Neural progenitor cell (in vitro differentiated cells): ENCODE data around the gene SCFD2. TPM values are rescaled to one million over a fixed set of nuclear protein-coding genes. Genes with fewer than 3 reads are reported as not detected.

Experiments
- DNase-seq: peaks from one replicate; pipeline ENCODE4 v3.0.0-alpha.2; 2016; ENCODE audit warnings: low spot score
- H2AFZ ChIP-seq: fragments of 200-600 bp; sonication (generic); replicated peaks from 2 replicates; pipeline ENCODE4 v1.6.1; 2016; ENCODE audit warnings: antibody characterized with exemption
- H3F3A ChIP-seq: fragments of 200-600 bp; sonication (generic); 2 replicates; pipeline ENCODE4 v1.6.1; 2016; ENCODE audit warnings: antibody characterized with exemption, low read depth
- H3K27ac ChIP-seq: fragments of 200-600 bp; sonication (generic); 2 replicates; pipeline ENCODE4 v1.5.1; 2016; ENCODE audit warnings: mild to moderate bottlenecking
- H3K27me3 ChIP-seq: fragments of 200-600 bp; sonication (generic); 2 replicates; pipeline ENCODE4 v1.6.1; 2016; ENCODE audit warnings: mild to moderate bottlenecking, moderate library complexity
- H3K36me3 ChIP-seq: fragments of 200-600 bp; sonication (generic); 2 replicates; pipeline ENCODE4 v1.5.1; 2016
- H3K4me1 ChIP-seq: fragments of 200-600 bp; sonication (generic); 2 replicates; pipeline ENCODE4 v1.6.1; 2016; ENCODE audit warnings: mixed run types
- H3K4me2 ChIP-seq: fragments of 200-600 bp; sonication (generic); 2 replicates; pipeline ENCODE4 v1.6.1; 2016
- H3K4me3 ChIP-seq: fragments of 200-600 bp; sonication (generic); 2 replicates; pipeline ENCODE4 v1.5.1; 2016
- H3K79me2 ChIP-seq: fragments of 200-600 bp; sonication (generic); 2 replicates; pipeline ENCODE4 v1.6.1; 2016; ENCODE audit warnings: low read depth
- H3K9ac ChIP-seq: fragments of 200-600 bp; sonication (generic); 2 replicates; pipeline ENCODE4 v1.6.1; 2016
- H3K9me3 ChIP-seq: fragments of 200-600 bp; sonication (generic); 2 replicates; pipeline ENCODE4 v1.5.1; 2016; ENCODE audit warnings: low read depth
- H4K20me1 ChIP-seq: fragments of 200-600 bp; sonication (generic); 2 replicates; pipeline ENCODE4 v1.6.1; 2016; ENCODE audit warnings: low read depth
- H3K27ac Mint-ChIP-seq: 3 replicates; pipeline ENCODE4 v1.8.0; 2021; ENCODE audit warnings: mixed read lengths
- H3K27me3 Mint-ChIP-seq: 2 replicates; pipeline ENCODE4 v1.8.0; 2022; ENCODE audit warnings: low read depth, mild to moderate bottlenecking, inconsistent platforms, moderate library complexity, mixed read lengths; ENCODE audit not compliant: insufficient read depth
- H3K36me3 Mint-ChIP-seq: 3 replicates; pipeline ENCODE4 v1.8.0; 2021; ENCODE audit warnings: mixed read lengths
- H3K4me1 Mint-ChIP-seq: 3 replicates; pipeline ENCODE4 v1.8.0; 2021; ENCODE audit warnings: mixed read lengths
- H3K4me3 Mint-ChIP-seq: 3 replicates; pipeline ENCODE4 v1.8.0; 2021; ENCODE audit warnings: mild to moderate bottlenecking, moderate library complexity, mixed read lengths
- H3K9me3 Mint-ChIP-seq: 3 replicates; pipeline ENCODE4 v1.8.0; 2020; ENCODE audit warnings: mixed read lengths
- CTCF ChIP-seq: fragments of 200-600 bp; sonication (generic); IDR thresholded peaks from 2 replicates; pipeline ENCODE4 v1.5.1; 2017; ENCODE audit warnings: antibody characterized with exemption, mild to moderate bottlenecking
- EZH2 ChIP-seq: fragments of 200-600 bp; sonication (generic); IDR thresholded peaks from 2 replicates; pipeline ENCODE4 v1.6.1; 2017; ENCODE audit warnings: antibody characterized with exemption, mild to moderate bottlenecking, moderate library complexity
- EZH2phosphoT487 ChIP-seq: fragments of 200-600 bp; sonication (generic); IDR thresholded peaks from 2 replicates; pipeline ENCODE4 v1.6.1; 2017; ENCODE audit warnings: antibody characterized with exemption
- total RNA-seq: library from RNA; depleted of rRNA; stranded (reverse); fragments of >200 nt; gene quantifications from 2 replicates; pipeline ENCODE4 v1.2.3, GENCODE V29; 2015; ENCODE audit warnings: low replicate concordance

The SCFD2 gene
- total RNA-seq, 1 donor from 2014 or later = 4.8 TPM

GRCh38 chr4:52870225-52870624 lies 495.6 kb downstream of the SCFD2 start:
- Histone ChIP-seq H3K4me1 (peaks cover 22% of the 10 kb centered on the region), H3K27ac (no peak overlapping the region), H2AFZ (no peak overlapping the region), H4K20me1 (peaks cover 4% of the 10 kb centered on the region), H3K9me3 (no peaks in the 10 kb centered on the region), H3K79me2 (no peaks in the 10 kb centered on the region), H3K27me3 (no peaks in the 10 kb centered on the region), H3K36me3 (no peaks in the 10 kb centered on the region), H3F3A (no peaks in the 10 kb centered on the region), H3K9ac (no peak overlapping the region), H3K4me3 (no peak overlapping the region), H3K4me2 (no peak overlapping the region)
- H3K27me3 Mint-ChIP-seq = peaks cover 12% of the 10 kb centered on the region
- no peak overlapping the region for H3K4me3 Mint-ChIP-seq
- H3K27ac Mint-ChIP-seq = no peak overlapping the region
- TF ChIP-seq EZH2phosphoT487 (no peak), EZH2 (no peak), CTCF (no peak)
- peaks cover 19% of the 10 kb centered on the region for H3K36me3 Mint-ChIP-seq
- DNase-seq = no peak
- no peaks in the 10 kb centered on the region for H3K9me3 Mint-ChIP-seq
- peaks cover 56% of the 10 kb centered on the region for H3K4me1 Mint-ChIP-seq

- H2AFZ ChIP-seq = no peak overlapping the region
- H3K9ac ChIP-seq = no peak overlapping the region
- no peaks in the 10 kb centered on the region for H3K9me3 Mint-ChIP-seq
- H3K9me3 ChIP-seq = no peaks in the 10 kb centered on the region
- H3K36me3 Mint-ChIP-seq = peaks cover 22% of the 10 kb centered on the region
- no peaks in the 10 kb centered on the region for H3K36me3 ChIP-seq
- peaks cover 59% of the 10 kb centered on the region for H3K4me1 Mint-ChIP-seq
- H3K79me2 ChIP-seq = no peaks in the 10 kb centered on the region
- no peak for DNase-seq
- H3K4me1 ChIP-seq = peaks cover 22% of the 10 kb centered on the region
- no peaks in the 10 kb centered on the region for H3F3A ChIP-seq
- no peak overlapping the region for H3K4me3 ChIP-seq
- no peak overlapping the region for H3K27ac ChIP-seq
- TF ChIP-seq EZH2 (no peak), EZH2phosphoT487 (no peak), CTCF (no peak)
- H3K4me2 ChIP-seq = no peak overlapping the region
- H3K27me3 ChIP-seq = no peaks in the 10 kb centered on the region
- H3K27me3 Mint-ChIP-seq = peaks cover 9% of the 10 kb centered on the region
- no peak overlapping the region for H3K27ac Mint-ChIP-seq
- H3K4me3 Mint-ChIP-seq = no peak overlapping the region
- peaks cover 4% of the 10 kb centered on the region for H4K20me1 ChIP-seq
These were observed 496.2 kb downstream of the SCFD2 start for GRCh38 chr4:52869656-52870055.

DNA sequence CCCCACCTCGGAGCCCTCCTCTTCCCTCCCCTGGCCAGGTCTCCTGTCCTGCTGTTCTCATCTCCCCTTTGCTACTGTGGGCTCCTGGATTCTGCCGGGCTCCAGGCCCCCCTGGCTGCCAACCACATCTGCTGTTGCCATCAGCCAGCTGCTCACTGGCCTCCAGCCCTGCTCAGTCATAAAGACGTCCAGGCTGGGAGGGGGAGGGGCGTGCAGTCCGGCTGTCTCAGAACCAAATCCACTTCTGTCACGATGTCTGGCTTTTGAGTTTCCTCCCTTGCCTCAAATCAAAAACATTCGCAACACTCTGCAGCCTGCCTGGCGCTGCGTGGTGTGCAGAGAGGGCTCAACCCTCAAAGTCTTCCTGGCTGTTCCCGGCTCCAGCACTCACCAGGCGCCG lies 496.7 kb downstream of the SCFD2 start:
- Mint-ChIP-seq H3K27ac (peak overlapping the region; percentile 66), H3K27me3 (peaks cover 9% of the 10 kb centered on the region), H3K36me3 (peaks cover 27% of the 10 kb centered on the region), H3K4me3 (no peak overlapping the region), H3K9me3 (no peaks in the 10 kb centered on the region), H3K4me1 (peaks cover 59% of the 10 kb centered on the region)
- Histone ChIP-seq H3F3A (no peaks in the 10 kb centered on the region), H3K4me1 (peaks cover 21% of the 10 kb centered on the region), H3K36me3 (no peaks in the 10 kb centered on the region), H3K9ac (no peak overlapping the region), H3K27me3 (no peaks in the 10 kb centered on the region), H2AFZ (no peak overlapping the region), H3K79me2 (no peaks in the 10 kb centered on the region), H3K27ac (no peak overlapping the region), H3K9me3 (no peaks in the 10 kb centered on the region), H3K4me3 (no peak overlapping the region), H4K20me1 (peaks cover 3% of the 10 kb centered on the region), H3K4me2 (no peak overlapping the region)
- no peak for DNase-seq
- no peak for TF ChIP-seq CTCF
- no peak for TF ChIP-seq EZH2
- TF ChIP-seq EZH2phosphoT487 = no peak

DNA sequence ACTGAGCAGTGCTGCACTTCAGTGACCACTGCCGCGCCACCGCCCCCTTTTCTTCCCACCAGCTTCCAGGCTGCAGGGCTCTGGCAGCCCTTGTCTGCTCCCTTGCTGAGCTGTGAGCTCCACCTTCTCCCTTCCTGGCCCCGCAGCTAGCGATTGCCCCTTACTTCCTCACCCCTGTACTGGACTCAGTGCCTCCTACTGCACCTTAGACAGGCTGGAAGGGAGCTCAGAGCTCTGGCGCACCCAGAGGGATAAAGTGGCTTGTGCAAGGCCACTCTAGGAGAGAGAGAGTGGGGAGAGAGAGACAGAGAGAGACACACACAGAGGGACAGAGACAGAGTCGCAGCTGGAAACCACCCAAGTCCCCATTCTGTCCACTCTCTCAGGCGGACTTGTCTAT lies 497.7 kb downstream of the SCFD2 start:
- TF ChIP-seq EZH2 (no peak), CTCF (no peak), EZH2phosphoT487 (no peak)
- Mint-ChIP-seq H3K9me3 (no peaks in the 10 kb centered on the region), H3K27ac (no peak overlapping the region), H3K27me3 (peaks cover 9% of the 10 kb centered on the region), H3K36me3 (peaks cover 35% of the 10 kb centered on the region), H3K4me3 (no peak overlapping the region), H3K4me1 (peaks cover 60% of the 10 kb centered on the region)
- Histone ChIP-seq H2AFZ (no peak overlapping the region), H3K79me2 (peaks cover under 1% of the 10 kb centered on the region), H3K4me2 (no peak overlapping the region), H3K27ac (no peak overlapping the region), H3K27me3 (no peaks in the 10 kb centered on the region), H3F3A (peaks cover 9% of the 10 kb centered on the region), H4K20me1 (peaks cover 7% of the 10 kb centered on the region), H3K9ac (no peak overlapping the region), H3K36me3 (no peaks in the 10 kb centered on the region), H3K4me3 (no peak overlapping the region), H3K9me3 (no peaks in the 10 kb centered on the region), H3K4me1 (peaks cover 16% of the 10 kb centered on the region)
- peak; percentile 38 for DNase-seq
